C4-2B (cell line): ENCODE results near the gene PLCD4.

Source experiments
- CTCF ChIP-seq: fragments of 450-650 bp; conservative IDR thresholded peaks from 2 replicates; pipeline ENCODE4 v1.5.1; 2017; ENCODE audit warnings: mild to moderate bottlenecking
- ZFX ChIP-seq: fragments of 450-650 bp; IDR thresholded peaks from 2 replicates; pipeline ENCODE4 v1.6.1; 2017

GRCh38 chr2:218605432-218605831, 2.3 kb upstream of the PLCD4 start:
- no peak for TF ChIP-seq CTCF
- no peak for TF ChIP-seq ZFX
